AG09319 (cell line): ENCODE data around the gene XRCC3.

Experiments
- DNase-seq: peaks from one replicate; pipeline ENCODE4 v3.0.0-alpha.2; 2010; ENCODE audit warnings: low read depth; ENCODE audit errors: extremely low read depth
- CTCF ChIP-seq: IDR thresholded peaks from 2 replicates; pipeline ENCODE4 v1.5.1; 2011; ENCODE audit warnings: low read depth, mild to moderate bottlenecking, inconsistent platforms, low read length, moderate library complexity

XRCC3 gene

GRCh38 chr14:103715052-103716000, at the start of gene XRCC3, which contains the start of gene ZFYVE21:
Gene XRCC3, minus strand, starts transcription at chr14:103715451. Its CDS starts 4,364 bp downstream, at chr14:103711087.
Gene ZFYVE21, plus strand, starts transcription at chr14:103715810. Its CDS starts 32 bp downstream, at chr14:103715842.
- peak; percentile 98 for DNase-seq
- TF ChIP-seq CTCF, result no peak

- no peak for DNase-seq
- TF ChIP-seq CTCF, result no peak
Observed at GRCh38 chr14:103763730-103764488, 48.7 kb upstream of the XRCC3 start.

GRCh38 chr14:103762541-103762940, 47.3 kb upstream of the XRCC3 start:
- no peak for TF ChIP-seq CTCF
- no peak for DNase-seq

GRCh38 chr14:103762036-103762435, 46.8 kb upstream of the XRCC3 start:
- no peak for TF ChIP-seq CTCF
- DNase-seq, result no peak

GRCh38 chr14:103758059-103758776, 43.0 kb upstream of the XRCC3 start:
- no peak for TF ChIP-seq CTCF
- DNase-seq, result no peak

GRCh38 chr14:103755060-103755459, 39.8 kb upstream of the XRCC3 start:
- no peak for DNase-seq
- TF ChIP-seq CTCF, result no peak
